GM21528 (cell line): ENCODE results near the gene GPD1.

Experiments
- ATAC-seq: cut with Tn5 transposase; IDR thresholded peaks from one replicate; pipeline ENCODE4 v1.9.1; 2021; ENCODE audit warnings: mild to moderate bottlenecking, moderate library complexity; ENCODE audit not compliant: unreplicated experiment, low FRiP score

Gene GPD1

DNA sequence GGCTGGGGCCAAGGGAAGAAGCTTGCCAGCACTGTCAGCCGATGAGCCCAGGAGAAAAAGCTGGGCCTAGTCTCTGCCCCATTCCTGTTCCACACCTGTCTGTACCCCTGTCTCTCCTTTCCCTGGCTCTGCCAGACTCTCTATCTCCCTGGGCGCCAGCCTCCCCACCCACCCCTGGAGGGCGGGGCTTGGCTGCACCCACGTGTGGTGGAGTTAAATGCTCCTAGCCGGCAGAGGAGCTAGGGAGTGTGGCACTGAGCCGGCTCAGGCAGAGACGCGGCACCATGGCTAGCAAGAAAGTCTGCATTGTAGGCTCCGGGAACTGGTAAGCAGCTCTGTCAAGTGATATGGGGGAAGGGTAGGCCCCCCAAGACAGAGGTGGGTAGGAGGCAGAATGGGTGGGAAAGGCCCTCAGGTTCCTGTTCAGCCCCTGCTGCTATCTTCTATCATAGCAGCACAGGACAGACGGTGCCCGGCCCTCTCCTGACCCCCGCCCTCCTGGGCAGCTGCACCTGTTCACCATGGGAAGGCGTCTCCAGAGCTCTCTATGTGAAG is at the start of gene GPD1:
Gene GPD1 (plus strand): TSS at position 242 of the 555 bp plus-strand sequence. CDS start 43 bp downstream, at position 285.
- ATAC-seq, result no peak

DNA sequence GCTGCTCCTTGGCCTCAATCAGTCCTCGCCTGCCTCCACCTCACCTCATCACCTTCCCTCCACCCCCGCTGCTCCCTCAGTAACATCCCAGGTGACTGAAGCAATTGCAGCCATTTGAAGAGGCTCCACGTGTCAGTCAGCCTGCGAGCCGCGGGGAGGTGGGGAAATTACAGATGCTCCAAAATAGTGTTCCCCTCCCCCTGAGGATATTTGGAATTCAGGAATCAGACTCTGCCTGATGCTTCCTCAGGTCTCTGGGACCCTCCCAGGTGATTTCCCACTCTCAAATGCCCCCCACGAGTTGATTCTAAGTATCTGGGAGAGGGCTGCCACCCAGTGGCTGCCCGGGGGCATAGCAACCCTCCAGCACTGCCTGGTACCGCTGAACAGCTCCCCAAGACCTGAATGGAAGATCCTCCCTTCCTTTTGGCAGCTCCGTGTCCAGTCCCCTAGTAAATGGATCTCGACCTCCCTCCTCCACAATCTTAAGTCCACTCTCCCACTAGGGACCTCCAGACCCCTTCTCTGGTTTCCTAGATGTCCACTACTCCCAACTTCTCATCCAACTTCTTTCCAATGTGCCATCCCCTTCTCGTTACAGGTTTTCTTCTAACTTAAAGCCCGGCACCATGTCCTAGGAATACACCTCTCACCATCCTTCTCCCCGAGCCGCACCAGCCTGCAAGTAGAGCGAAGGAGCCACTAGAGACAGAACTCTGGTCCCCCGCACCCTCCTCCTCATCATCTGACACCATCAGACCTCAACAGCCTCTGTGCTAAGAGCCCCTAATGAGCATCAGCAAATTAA is 47.8 kb upstream of the GPD1 start:
- ATAC-seq, result no peak

DNA sequence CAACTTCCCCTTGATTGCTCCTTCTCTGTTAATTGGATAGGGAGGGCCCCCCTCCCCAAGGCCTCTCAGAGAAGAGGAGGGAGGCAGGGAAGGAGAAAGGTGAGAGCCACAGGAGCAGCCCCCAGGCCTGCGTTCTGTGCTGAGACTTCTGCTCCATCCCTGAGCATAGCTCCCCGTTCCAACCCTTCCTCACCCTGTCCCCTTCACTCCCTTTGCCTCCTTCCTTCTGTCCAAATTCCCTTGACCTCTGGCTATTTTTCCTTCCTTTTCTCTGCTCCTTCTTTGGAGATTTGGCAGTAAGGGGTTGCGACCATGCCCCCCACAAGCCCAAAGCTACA is 47.2 kb upstream of the GPD1 start:
- no peak for ATAC-seq

DNA sequence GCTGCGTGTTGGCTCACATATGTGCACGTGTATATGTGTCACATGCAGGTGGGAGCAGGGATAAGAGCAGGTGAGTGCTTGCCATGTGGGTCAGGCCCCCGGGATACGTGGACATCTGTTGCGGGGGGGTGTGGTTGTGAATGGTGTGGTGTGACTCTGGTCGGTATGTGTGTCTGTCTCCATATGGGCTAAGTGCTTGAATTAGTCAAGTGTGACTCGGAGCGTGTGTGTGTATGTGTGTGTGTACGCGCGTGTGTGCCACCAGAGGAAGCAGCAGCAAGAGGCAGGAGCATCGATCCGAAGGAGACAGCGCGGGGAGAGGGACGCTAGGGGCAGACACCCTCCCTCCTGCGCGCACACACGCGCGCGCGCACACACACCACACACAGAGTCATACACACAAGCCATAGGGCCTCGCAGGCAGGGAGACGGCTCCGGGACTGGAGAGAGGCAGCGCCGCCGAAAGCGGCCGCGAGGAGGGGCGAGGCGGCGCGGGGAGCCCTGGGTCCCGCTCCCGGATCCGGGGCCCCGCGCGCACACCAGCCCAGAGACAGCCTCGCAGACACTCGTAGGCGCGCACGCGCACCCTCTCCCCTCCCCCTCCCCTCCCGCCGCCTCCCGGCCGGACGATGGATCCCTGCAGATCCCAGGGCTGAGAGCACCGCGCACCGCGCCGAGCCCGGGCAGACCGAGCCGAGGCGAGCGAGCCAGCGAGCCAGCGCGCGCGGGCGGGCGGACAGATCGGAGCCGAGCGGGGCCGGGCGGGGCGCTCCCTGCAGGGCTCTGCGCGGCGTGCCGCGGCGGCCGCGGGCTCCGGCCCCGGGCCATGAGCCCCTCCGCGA is 46.6 kb upstream of the GPD1 start, which contains the start of gene ASIC1:
Gene ASIC1 (plus strand): TSS at position 597 of the 842 bp plus-strand sequence. CDS start 1,171 bp downstream, outside the sequence.
- no peak for ATAC-seq

DNA sequence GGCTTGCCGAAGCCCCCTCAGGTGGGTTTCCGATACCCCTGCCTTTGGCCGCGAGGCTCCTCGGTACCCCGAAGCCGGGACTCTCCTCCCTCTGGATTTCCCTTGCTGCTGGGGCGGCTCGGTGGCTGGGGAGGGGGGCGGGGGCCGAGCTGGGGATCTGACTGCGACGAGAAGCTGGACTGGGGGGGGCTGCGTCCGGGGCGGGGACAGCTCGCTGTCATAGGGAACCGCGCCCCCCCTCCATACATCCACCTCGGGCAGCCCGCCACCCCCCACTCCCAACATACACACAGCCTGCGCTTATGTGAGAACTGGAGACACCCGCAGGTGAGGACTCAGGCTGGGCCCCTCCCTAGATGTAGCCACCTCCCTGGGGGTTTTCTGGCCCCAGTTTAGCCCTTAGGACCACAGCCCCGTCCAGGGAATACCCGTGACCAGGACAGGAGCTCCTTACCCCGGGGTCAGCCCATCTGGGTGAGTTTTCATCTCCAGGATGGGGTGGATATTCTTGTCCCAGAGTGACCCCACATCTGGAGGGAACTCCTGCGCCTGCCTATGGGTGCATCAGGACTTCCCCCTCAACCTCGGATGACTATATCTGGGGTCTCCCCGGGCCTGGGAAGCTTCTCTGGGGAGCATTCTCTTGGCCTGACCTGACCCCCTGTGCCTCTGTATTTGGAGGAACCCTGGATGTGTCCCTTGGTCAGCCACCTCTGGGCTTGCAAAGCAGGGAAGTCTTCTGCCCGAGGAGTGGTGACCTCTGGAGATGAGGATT is 45.7 kb upstream of the GPD1 start:
- ATAC-seq, result no peak

DNA sequence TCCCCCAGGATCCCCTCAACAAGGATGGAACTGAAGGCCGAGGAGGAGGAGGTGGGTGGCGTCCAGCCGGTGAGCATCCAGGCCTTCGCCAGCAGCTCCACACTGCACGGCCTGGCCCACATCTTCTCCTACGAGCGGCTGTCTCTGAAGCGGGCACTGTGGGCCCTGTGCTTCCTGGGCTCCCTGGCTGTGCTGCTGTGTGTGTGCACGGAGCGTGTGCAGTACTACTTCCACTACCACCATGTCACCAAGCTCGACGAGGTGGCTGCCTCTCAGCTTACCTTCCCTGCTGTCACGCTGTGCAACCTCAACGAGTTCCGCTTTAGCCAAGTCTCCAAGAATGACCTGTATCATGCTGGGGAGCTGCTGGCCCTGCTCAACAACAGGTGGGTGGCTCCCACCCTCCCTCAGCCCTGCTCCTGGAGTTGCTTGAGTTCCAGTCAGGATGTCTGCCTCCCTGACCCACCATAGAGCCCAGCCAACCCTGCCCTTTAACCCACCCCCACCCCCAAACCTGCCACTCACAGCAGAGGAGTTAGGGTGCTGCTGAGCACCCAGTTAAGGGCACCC is 45.0 kb upstream of the GPD1 start:
- ATAC-seq, result no peak

DNA sequence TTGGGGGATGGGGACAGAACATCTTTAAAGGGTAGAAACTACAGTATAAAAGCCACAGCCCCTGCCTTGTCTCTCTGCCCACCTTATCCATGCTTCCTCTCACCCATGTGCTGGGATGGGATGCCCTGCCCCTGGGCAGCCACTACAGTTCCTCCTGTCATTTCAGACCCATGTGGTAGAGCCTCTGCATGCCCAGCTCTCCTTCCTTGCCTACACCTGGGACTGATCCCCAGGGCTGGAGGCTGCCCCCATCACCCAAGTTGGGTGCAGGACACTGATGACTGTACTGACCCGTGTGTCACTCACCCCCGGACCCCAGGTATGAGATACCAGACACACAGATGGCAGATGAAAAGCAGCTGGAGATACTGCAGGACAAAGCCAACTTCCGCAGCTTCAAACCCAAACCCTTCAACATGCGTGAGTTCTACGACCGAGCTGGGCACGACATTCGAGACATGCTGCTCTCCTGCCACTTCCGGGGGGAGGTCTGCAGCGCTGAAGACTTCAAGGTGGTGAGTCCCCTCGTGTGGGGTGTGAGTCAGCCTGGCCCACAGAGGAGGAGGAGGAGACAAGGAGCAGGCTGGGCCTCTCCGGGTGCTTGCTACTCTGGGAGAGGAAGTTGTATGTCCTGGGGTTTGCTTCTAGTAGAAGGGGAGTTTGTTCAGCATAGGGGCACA is 44.2 kb upstream of the GPD1 start:
- no peak for ATAC-seq

DNA sequence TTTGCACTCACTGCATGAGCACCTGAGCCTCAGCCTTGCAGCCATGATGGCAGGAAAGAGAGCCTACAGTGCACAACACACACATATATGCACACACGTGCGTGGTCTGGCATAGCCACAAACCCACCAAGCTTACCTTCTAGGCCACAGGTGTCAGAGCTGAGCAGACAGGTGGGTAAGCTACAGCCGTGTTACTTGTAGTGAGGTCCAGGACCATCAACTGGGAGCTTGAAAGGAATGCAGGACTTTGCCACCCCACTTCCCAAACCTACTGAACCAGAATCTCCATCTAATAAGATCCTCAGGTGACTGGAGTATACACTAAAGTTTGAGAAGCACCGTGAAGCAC is 43.7 kb upstream of the GPD1 start:
- ATAC-seq, result no peak

DNA sequence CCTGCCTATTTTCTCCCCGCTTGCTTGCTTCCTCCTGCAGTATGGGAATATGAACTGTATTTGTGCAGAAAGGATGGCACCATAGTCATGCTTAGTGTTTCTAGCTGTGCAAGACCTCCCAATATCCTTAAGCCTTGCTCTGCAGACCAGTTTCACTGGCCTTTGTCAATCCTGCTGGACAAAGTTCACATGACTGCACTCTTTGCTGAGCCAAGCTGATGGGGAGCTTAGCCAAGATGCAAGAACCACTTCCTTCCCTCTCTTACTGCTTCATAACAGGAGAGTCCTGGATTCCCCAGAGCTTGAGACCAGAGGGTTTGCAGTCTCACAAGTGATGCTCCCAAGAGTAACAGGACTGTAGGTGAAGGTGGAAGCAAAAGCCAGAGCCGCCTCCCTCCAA is 42.6 kb upstream of the GPD1 start:
- no peak for ATAC-seq

DNA sequence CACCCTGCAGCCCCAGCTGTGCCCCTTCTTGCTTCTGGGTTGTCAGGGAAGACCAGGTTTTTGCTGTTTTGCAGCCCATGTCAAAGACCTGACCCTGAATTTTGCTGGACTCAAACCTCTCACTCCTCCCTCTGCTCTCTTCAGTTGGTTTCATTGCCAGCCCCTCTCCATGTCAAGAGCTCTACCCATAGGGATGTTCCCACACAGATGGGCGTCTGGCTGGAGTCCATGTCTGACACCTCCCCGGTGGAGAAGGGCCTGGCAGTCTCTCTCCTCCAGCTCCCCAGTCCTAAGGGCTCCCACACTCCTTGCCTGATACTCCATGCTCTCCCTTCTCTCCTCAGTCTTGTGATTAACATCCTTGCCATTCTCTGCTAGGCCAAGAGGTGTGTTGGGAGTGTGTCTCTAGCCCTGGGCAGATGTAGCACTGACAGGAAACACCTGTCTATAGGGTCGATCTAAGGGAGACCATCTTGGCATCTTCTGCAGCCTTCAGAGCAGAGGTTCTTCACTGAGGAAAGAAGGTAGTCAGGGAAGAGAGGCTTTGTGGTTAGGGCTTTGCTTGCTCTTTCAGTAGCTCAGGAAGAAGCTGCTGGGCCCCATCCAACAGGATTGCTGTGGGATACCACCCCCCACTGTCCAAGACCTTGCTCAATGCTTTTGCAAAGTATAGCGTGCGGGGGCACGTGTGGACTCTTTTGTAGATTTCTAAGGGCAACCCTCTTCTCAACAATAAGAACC is 41.7 kb upstream of the GPD1 start:
- no peak for ATAC-seq

DNA sequence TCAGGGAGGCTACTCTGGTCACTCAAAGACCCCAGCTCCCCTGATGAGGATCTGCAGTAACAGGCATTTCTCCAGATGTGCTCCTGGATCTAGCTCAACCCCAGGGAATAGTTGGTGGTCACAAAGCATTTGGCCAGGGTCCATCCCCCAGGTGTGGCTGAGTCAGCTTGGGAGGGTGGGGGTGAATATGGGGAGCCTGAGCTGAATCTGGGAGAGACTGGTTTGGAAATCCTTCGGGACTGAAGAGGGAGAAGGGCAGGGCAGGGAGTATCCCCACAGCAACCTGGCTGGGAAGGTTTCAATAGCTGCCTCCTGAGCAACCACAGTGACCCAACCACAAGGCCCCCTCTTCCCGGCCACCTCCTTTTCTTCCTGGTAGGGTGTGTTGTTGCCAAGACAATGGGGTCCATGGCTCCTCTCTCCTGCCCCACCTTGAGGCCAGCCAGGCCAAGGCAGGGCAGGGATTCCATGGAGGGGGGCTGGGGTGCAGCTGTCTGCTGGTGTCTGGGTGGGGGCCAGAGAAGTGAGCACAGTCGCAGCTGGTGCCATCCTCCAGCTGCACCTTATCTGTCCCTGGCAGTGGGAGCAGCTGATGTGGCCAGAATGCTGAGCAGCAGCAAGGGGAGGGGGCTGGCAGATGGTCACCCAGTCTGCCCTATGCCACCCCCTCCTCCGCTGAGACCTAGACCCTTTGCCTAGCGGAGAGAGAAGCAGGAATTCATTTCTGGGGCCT is 40.9 kb upstream of the GPD1 start:
- no peak for ATAC-seq

DNA sequence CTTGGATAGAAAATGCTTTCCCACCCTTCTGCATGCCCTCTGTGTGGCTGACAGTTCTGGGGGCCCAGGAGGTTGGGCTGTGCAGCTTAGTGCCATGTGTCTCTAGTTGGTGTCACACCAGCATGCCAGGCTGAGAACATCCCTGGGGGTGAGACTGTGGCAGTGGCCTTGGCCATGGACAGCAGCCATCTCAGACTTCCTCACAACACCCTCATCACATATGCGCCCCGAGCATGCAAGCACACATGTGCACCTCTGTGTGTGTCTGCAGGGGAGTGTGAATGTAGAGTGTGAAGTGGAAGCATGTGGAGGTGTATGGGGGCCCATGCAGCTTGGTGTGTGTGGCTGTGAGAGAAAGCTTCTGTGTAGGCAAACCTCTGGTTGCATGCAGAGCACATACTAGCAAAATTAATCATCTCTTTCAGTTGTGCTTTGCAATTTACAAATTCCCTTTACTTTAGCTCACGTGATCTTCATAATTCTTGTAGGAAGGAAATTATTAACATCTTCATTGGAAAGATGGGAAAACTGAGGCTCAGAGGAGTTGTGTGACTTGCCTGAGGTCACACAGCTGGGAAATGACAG is 38.0 kb upstream of the GPD1 start:
- no peak for ATAC-seq

DNA sequence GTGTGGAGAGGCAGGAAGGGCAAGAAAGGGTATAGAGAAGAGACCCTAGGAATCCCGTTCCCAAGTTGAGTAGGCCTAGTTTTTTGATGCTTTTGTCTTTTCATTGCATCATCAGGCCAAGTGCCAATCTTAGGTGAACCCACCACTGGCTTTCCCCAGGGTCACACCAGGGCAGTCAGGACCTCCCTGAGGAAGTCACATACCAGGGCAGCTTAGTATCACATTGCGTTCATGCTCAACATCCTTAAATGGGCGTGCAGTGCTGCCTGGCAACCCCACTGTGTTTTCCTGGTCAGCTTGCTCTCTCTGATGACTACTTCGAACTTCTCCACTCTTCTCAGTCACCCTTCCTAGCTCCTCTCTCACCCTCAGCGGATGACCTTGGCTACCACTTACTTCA is 37.4 kb upstream of the GPD1 start:
- ATAC-seq, result no peak

DNA sequence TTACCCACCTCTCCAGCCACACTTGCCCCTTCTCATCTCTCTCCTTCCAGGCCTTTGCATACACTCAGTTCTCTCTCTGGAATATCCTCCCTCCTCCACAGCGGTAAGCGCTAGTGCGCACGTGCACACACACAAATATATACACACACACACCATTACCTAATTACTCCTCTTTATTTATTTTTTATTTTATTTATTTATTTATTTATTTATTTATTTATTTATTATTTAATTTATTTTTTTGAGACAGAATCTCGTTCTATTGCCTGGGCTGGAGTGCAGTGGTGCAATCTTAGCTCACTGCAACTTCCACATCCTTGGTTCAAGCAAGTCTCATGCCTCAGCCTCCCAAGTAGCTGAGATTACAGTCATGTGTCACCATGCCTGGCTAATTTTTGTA is 34.7 kb upstream of the GPD1 start:
- ATAC-seq, result no peak

DNA sequence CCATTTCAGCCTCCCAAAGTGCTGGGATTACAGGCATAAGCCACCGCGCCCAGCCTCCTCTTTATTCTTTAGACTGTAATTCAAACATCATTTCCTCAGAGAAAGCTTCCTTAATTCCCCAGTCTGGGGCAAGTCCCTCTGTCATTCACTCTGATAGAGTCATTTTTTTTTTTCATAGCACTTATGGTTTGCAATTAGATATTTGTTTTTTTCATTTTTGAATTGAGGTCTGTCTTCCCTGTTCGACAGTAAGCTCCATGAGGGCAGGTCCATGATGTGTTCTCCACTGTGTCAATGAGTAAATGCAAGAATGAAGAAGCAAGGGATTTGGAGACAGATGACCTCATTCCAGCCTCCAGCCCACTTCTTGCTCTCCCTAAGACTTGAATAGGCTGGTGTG is 34.3 kb upstream of the GPD1 start:
- no peak for ATAC-seq

DNA sequence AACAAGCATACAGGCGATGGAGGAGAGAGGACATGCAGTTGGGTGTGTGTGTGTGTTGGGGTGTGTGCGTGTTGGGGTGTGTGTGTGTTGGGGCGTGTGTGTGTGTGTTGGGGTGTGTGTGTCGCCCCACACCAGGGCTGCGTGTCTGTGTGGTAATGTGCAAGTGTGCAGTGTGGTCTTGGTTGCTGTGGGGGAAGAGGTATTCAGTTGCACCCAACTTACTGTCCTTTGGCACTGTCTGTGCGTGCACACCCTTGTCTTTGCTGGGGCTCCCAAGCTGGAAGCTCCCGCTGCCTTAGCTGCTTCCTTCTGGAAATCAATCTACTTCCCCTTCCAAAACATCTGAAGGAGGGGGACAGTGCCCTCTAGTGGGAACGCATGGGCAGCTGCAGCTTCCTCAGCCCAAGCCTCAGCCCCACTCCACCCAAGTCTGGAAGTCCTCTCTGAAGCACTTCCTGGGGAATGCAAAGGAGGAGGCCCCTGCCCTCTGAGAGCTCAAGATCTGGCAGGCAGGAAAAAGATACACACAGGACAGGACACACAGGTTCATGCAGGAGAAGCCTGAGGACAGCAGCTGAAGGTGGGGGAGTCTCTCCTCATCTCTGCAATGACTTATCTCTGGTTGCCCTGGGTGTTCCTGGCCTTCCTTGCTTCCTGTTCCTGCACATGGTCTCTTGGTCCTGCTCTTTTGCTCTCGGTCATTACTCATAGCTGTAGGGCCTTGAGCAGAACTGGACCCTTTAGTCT is 33.3 kb upstream of the GPD1 start:
- no peak for ATAC-seq

DNA sequence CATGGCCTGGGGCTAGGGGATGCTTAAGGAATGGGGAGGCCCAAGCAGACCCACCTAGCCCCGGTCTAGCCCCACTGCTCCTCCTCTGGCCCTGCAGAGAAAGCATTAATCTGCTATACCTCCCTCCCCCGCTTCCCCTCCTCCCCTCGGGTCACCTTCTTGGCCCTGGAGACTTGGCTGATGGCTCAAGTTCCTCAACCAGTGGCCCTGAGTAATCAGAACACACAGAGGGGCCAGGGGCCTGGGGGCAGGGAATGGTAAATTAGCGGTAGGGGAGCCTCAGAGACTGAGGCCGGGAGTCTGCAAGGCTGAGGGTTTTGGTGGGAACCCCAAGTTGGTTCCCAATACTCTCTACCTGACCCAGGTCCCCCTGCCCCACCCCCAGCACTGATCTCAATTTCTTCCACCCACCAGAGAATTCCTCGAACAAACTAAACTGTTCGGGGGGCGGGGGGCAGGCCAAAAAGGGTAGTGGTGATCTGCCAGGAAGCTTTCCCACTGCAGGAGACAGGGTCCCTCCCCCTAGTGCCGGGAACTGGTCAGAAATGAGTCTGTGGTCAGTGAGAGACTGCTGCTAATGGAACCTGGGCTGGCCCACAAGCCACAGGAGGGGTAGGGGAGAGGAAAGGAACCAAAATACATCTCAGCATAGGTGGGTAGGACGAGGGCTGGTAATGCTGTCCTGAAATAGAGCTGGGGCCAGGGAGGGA is 31.5 kb upstream of the GPD1 start:
- no peak for ATAC-seq
